Right lobe of liver (tissue), 4 donors: ENCODE measurements around the gene RBFOX2.

ENCODE experiments used
- POLR2A ChIP-seq: fragments of 450-650 bp; IDR thresholded peaks from one replicate; pipeline ENCODE4 v1.6.1; 2017; ENCODE audit warnings: antibody characterized with exemption, mild to moderate bottlenecking
- TF ChIP-seq, protein P1 (sequence below), 4 donors: fragments of 200-600 bp in 3 of 4; fragments of 450-650 bp in 1 of 4; IDR thresholded peaks; one replicate each; pipeline versions ENCODE4 v1.5.1 to v1.8.0; 2016 to 2022; ENCODE audit warnings: antibody characterized with exemption in 4 of 4, mild to moderate bottlenecking in 2 of 4
- donor health status: DM: no; HTN: no; CAD: no.
- donor health status: DM: no; HTN: no; CAD: no.
- donor health status: DM: no; HTN: yes; CAD: no.

DNA sequence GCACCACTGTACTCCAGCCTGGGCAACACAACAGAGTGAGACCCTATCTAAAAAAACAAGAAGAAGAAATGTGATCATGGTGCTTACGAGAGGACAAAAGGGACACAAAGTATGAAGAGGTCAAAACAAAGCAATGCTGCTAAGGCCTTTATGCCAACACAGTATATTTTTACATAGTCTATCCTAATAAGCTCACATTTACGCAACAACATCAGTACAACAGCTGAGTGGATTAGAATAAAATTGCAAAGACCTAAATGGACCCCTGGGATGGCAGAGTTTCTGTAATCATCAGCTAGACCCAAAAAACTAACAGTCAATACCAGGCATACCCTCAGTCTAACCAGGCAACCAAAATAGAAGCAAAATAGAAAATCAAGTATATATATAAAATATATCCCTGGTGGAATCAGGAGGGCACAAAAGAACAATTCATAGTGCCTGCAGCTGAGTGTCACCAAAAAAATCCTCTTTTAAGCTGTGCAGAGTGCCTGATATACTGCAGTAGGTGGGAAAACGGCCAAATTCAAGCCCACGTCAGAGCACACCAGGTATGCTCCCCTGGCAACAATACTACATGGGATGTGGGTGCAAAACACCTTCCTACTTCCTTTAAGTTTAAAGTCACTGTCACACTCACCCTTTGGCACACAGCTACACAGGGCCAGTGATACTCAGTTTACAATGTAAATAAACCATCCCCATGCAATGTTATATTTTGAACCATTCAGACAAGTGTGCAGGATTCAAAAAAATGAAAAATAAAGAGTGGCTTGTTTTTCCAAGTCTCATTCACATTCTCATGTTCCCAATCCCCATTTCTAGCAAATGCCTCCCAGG, 57.8 kb downstream of the RBFOX2 start:
- TF ChIP-seq, protein P1, sequence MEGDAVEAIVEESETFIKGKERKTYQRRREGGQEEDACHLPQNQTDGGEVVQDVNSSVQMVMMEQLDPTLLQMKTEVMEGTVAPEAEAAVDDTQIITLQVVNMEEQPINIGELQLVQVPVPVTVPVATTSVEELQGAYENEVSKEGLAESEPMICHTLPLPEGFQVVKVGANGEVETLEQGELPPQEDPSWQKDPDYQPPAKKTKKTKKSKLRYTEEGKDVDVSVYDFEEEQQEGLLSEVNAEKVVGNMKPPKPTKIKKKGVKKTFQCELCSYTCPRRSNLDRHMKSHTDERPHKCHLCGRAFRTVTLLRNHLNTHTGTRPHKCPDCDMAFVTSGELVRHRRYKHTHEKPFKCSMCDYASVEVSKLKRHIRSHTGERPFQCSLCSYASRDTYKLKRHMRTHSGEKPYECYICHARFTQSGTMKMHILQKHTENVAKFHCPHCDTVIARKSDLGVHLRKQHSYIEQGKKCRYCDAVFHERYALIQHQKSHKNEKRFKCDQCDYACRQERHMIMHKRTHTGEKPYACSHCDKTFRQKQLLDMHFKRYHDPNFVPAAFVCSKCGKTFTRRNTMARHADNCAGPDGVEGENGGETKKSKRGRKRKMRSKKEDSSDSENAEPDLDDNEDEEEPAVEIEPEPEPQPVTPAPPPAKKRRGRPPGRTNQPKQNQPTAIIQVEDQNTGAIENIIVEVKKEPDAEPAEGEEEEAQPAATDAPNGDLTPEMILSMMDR (IDR thresholded peaks at IDR 0.05), result no peak
- TF ChIP-seq POLR2A, result no peak
